ENCODE data around the gene CLPX. TPM values are rescaled to one million over a fixed set of nuclear protein-coding genes. Genes with fewer than 3 reads are reported as not detected.

CLPX gene
- total RNA-seq, 1 donor from 2014 or later, result 38.2 TPM

DNA sequence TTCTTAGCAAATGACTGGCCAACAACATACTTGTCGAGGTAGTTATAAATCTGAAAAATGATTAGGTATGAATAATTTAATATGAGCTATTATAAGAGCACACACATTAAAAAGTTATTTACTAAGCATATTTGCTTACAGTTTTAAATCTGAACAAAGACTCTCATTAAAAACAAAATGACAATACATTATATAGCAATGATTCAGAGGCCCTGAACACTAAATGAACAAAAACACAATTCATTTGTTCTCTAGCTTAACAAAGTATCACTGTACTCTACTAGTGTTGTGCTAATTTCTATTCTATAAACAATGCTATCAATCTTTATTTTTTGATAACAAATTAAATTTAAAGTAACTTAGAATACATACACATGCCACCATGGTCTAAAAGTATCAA lies 21.0 kb downstream of the CLPX start:
- Histone ChIP-seq H3K36me3 (peaks cover 79% of the 10 kb centered on the region), H3K27ac (no peak overlapping the region), H3K27me3 (no peaks in the 10 kb centered on the region), H3K4me1 (no peaks in the 10 kb centered on the region), H3K4me3 (no peak overlapping the region), H3K9me3 (no peaks in the 10 kb centered on the region)
- DNase-seq (no peak), ATAC-seq (no peak)
- intact Hi-C loops (cut with DNase I), result no loop called here
- TF ChIP-seq, protein P1, sequence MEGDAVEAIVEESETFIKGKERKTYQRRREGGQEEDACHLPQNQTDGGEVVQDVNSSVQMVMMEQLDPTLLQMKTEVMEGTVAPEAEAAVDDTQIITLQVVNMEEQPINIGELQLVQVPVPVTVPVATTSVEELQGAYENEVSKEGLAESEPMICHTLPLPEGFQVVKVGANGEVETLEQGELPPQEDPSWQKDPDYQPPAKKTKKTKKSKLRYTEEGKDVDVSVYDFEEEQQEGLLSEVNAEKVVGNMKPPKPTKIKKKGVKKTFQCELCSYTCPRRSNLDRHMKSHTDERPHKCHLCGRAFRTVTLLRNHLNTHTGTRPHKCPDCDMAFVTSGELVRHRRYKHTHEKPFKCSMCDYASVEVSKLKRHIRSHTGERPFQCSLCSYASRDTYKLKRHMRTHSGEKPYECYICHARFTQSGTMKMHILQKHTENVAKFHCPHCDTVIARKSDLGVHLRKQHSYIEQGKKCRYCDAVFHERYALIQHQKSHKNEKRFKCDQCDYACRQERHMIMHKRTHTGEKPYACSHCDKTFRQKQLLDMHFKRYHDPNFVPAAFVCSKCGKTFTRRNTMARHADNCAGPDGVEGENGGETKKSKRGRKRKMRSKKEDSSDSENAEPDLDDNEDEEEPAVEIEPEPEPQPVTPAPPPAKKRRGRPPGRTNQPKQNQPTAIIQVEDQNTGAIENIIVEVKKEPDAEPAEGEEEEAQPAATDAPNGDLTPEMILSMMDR (IDR thresholded peaks at IDR 0.05), result no peak

DNA sequence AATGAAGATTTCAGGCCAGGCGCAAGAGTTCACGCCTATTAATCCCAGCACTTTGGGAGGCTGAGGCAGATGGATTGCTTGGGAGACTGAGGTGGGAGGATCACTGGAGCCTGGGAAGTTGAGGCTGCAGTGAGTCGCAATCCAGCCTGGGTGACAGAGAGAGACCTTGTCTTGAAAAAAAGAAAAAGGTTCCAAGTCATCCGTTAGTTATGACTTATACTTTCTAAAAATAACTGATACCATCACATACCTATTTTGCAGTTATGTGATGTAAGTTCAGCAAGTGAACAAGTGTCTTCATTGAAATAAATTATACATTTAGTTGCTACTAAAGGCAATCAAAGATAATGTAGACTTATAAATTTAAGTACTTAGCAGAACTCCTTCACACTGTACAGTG lies 22.1 kb downstream of the CLPX start:
- Histone ChIP-seq H3K4me1 (no peaks in the 10 kb centered on the region), H3K36me3 (peaks cover 83% of the 10 kb centered on the region), H3K4me3 (no peak overlapping the region), H3K27me3 (no peaks in the 10 kb centered on the region), H3K27ac (no peak overlapping the region), H3K9me3 (no peaks in the 10 kb centered on the region)
- ATAC-seq (no peak), DNase-seq (no peak)
- intact Hi-C loops (cut with DNase I), result no loop called here
- TF ChIP-seq, protein P1 (IDR thresholded peaks at IDR 0.05), result no peak

DNA sequence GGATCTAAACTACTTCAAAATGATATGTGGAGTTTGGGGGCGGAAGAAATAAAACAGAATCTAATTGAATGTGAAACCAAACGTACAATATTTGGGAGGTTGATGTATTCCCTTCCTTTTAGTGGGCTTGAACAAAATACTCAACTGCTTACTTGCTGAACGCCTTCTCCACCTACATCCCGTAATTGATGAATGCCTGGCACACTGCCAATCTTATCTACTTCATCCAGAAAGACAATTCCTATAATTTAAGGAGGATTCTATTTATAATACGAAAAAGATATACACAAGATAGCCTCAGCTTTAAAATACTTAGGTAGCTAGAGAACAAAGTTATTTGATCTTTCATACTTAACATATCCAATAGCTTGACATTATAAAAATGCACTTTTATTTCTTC lies 28.4 kb downstream of the CLPX start:
- no peaks in the 10 kb centered on the region for H3K9me3 ChIP-seq
- H3K27me3 ChIP-seq, result no peaks in the 10 kb centered on the region
- no peak for ATAC-seq
- no peaks in the 10 kb centered on the region for H3K4me1 ChIP-seq
- intact Hi-C loops (cut with DNase I), result no loop called here
- DNase-seq, result no peak
- H3K4me3 ChIP-seq, result no peak overlapping the region
- peaks cover 94% of the 10 kb centered on the region for H3K36me3 ChIP-seq
- TF ChIP-seq, protein P1 (IDR thresholded peaks at IDR 0.05), result no peak
- H3K27ac ChIP-seq, result no peak overlapping the region

DNA sequence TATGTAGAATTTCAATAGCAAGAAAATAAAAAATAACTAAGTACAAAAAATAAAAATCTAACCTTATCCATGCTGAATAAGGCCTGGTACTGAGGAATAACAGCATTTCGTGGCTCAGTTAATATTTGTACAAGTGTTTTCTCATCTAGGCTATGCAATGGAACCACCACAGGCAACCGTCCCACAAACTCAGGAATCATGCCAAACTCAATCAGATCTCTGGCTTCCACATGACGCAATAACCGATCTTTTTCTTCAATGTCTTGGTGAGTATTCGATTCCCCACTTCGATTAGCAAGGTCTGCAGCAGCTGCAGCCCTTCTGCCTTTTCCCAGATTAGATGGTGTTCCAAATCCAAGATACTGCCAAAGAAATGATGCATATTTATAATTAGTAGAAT lies 30.4 kb downstream of the CLPX start:
- Histone ChIP-seq H3K4me3 (no peak overlapping the region), H3K27me3 (no peaks in the 10 kb centered on the region), H3K27ac (no peak overlapping the region), H3K4me1 (no peaks in the 10 kb centered on the region), H3K9me3 (no peaks in the 10 kb centered on the region), H3K36me3 (peaks cover 99% of the 10 kb centered on the region)
- intact Hi-C loops (cut with DNase I), result no loop called here
- TF ChIP-seq, protein P1 (IDR thresholded peaks at IDR 0.05), result no peak
- DNase-seq, result no peak
- ATAC-seq, result no peak

DNA sequence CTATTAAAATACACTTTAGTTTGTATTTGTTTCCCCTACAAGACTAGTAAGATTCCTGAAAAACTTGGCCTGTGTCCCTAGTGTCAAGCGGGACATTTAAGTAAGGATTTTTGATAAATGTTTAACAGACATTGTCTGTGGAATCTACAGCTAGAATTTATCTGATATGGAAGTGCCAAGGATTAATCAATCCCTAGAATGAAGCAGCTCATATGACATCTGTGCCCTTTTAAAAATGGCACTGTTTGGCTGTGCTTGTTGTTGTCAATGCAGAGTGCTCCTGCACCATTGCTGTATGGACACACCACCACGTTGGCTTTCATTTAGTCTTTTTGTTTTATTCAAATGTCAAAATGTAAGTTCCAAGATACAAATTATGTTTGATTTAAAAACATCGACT lies 37.2 kb downstream of the CLPX start:
- no peak for DNase-seq
- no peaks in the 10 kb centered on the region for H3K9me3 ChIP-seq

More for the DNA sequence above, 37.2 kb downstream of the CLPX start:
- no peak overlapping the region for H3K4me3 ChIP-seq
- H3K36me3 ChIP-seq, result peaks cover 63% of the 10 kb centered on the region
- no peak for ATAC-seq
- H3K27me3 ChIP-seq, result no peaks in the 10 kb centered on the region
- no peaks in the 10 kb centered on the region for H3K4me1 ChIP-seq
- no peak overlapping the region for H3K27ac ChIP-seq
- TF ChIP-seq, protein P1 (IDR thresholded peaks at IDR 0.05), result no peak
- intact Hi-C loops (cut with DNase I), result no loop called here
